Neural cell (in vitro differentiated cells): ENCODE data around the gene ILK. TPM values are rescaled to one million over a fixed set of nuclear protein-coding genes. Genes with fewer than 3 reads are reported as not detected.

Experiments used
- H2AFZ ChIP-seq: fragments of 200-600, 300-800 bp; sonication (generic), shearing (Covaris generic); 2 replicates; pipeline ENCODE4 v1.6.0; 2014; ENCODE audit warnings: low read depth, mild to moderate bottlenecking, antibody characterized with exemption, low read length, moderate library complexity
- H3F3A ChIP-seq: fragments of 200-600 bp; shearing (Covaris generic); 2 replicates; pipeline ENCODE4 v1.6.1; 2016; ENCODE audit warnings: mild to moderate bottlenecking, moderate library complexity, mixed read lengths, antibody characterized with exemption, low read length; ENCODE audit not compliant: insufficient read depth, poor library complexity, severe bottlenecking
- H3K27ac ChIP-seq: fragments of 200-600, 300-800 bp; sonication (generic), shearing (Covaris generic); 2 replicates; pipeline ENCODE4 v1.5.1; 2014; ENCODE audit warnings: mild to moderate bottlenecking, low read length, moderate library complexity
- H3K27me3 ChIP-seq: fragments of 300-800, 200-600 bp; sonication (generic), shearing (Covaris generic); 2 replicates; pipeline ENCODE4 v1.6.0; 2014; ENCODE audit warnings: mild to moderate bottlenecking, low read depth, low read length, moderate library complexity; ENCODE audit not compliant: insufficient read depth
- H3K36me3 ChIP-seq: fragments of 300-800, 200-600 bp; sonication (generic), shearing (Covaris generic); 2 replicates; pipeline ENCODE4 v1.5.1; 2014; ENCODE audit warnings: mild to moderate bottlenecking, antibody characterized with exemption, low read length, moderate library complexity; ENCODE audit not compliant: insufficient read depth
- H3K4me2 ChIP-seq: fragments of 300-800, 200-600 bp; sonication (generic), shearing (Covaris generic); 2 replicates; pipeline ENCODE4 v1.6.0; 2014; ENCODE audit warnings: mild to moderate bottlenecking, low read length
- H3K4me3 ChIP-seq: fragments of 300-800, 200-600 bp; sonication (generic), shearing (Covaris generic); 2 replicates; pipeline ENCODE4 v1.5.1; 2014; ENCODE audit warnings: mild to moderate bottlenecking, low read length, moderate library complexity
- H3K79me2 ChIP-seq: fragments of 200-600 bp; shearing (Covaris generic); replicated peaks from 2 replicates; pipeline ENCODE4 v1.6.0; 2014; ENCODE audit warnings: mild to moderate bottlenecking, low read length, moderate library complexity; ENCODE audit not compliant: insufficient read depth
- H3K9ac ChIP-seq: fragments of 300-800, 200-600 bp; sonication (generic), shearing (Covaris generic); 2 replicates; pipeline ENCODE4 v1.6.1; 2016; ENCODE audit warnings: mild to moderate bottlenecking, low read length, mixed read lengths
- H3K9me2 ChIP-seq: fragments of 200-600 bp; shearing (Covaris generic); 2 replicates; pipeline ENCODE4 v1.6.1; 2016; ENCODE audit warnings: mild to moderate bottlenecking, low read length, mixed read lengths; ENCODE audit not compliant: insufficient read depth
- H3K9me3 ChIP-seq: fragments of 200-600, 300-800 bp; sonication (generic), shearing (Covaris generic); 2 replicates; pipeline ENCODE4 v1.6.1; 2016; ENCODE audit warnings: mild to moderate bottlenecking, mixed run types, low read length, moderate library complexity, mixed read lengths
- H4K20me1 ChIP-seq: fragments of 200-600 bp; shearing (Covaris generic); 2 replicates; pipeline ENCODE4 v1.6.1; 2016; ENCODE audit warnings: mild to moderate bottlenecking, mixed run types; ENCODE audit not compliant: insufficient read depth
- CTCF ChIP-seq: fragments of 450-650 bp; IDR thresholded peaks from 2 replicates; pipeline ENCODE4 v1.5.1; 2014; ENCODE audit warnings: antibody characterized with exemption, mild to moderate bottlenecking, moderate library complexity; ENCODE audit not compliant: poor library complexity, severe bottlenecking
- EP300 ChIP-seq: fragments of 450-650 bp; conservative IDR thresholded peaks from 2 replicates; pipeline ENCODE4 v1.6.1; 2014; ENCODE audit warnings: antibody characterized with exemption, mild to moderate bottlenecking, moderate library complexity; ENCODE audit not compliant: poor library complexity, severe bottlenecking
- EZH2 ChIP-seq: fragments of 200-600, 300-800 bp; shearing (Covaris generic), sonication (generic); IDR thresholded peaks from 2 replicates; pipeline ENCODE4 v1.6.1; 2014; ENCODE audit warnings: antibody characterized with exemption, low read length, borderline replicate concordance, mild to moderate bottlenecking; ENCODE audit not compliant: insufficient read depth, poor library complexity, severe bottlenecking
- MXI1 ChIP-seq: fragments of 450-650 bp; conservative IDR thresholded peaks from 2 replicates; pipeline ENCODE4 v1.6.1; 2014; ENCODE audit warnings: antibody characterized with exemption, mild to moderate bottlenecking; ENCODE audit not compliant: poor library complexity, severe bottlenecking
- POLR2AphosphoS5 ChIP-seq: IDR thresholded peaks from 2 replicates; pipeline ENCODE4 v1.6.1; 2012
- RAD21 ChIP-seq: fragments of 450-650 bp; conservative IDR thresholded peaks from 2 replicates; pipeline ENCODE4 v1.6.1; 2014; ENCODE audit warnings: antibody characterized with exemption, mild to moderate bottlenecking, moderate library complexity
- REST ChIP-seq: IDR thresholded peaks from 2 replicates; pipeline ENCODE4 v1.6.1; 2012; ENCODE audit warnings: borderline replicate concordance
- SMC3 ChIP-seq: fragments of 450-650 bp; conservative IDR thresholded peaks from 2 replicates; pipeline ENCODE4 v1.6.1; 2014; ENCODE audit warnings: antibody characterized with exemption, mild to moderate bottlenecking, moderate library complexity; ENCODE audit not compliant: poor library complexity
- TAF1 ChIP-seq: IDR thresholded peaks from 2 replicates; pipeline ENCODE4 v1.6.1; 2012; ENCODE audit warnings: low read depth
- polyA plus RNA-seq: library from polyadenylated mRNA; depleted of rRNA; stranded (reverse); fragments of >200 nt; gene quantifications from 2 replicates; pipeline ENCODE4 v1.2.3, GENCODE V29; 2014

Gene ILK
- polyA plus RNA-seq, 1 donor from 2014 or later, result 68.8 TPM

DNA sequence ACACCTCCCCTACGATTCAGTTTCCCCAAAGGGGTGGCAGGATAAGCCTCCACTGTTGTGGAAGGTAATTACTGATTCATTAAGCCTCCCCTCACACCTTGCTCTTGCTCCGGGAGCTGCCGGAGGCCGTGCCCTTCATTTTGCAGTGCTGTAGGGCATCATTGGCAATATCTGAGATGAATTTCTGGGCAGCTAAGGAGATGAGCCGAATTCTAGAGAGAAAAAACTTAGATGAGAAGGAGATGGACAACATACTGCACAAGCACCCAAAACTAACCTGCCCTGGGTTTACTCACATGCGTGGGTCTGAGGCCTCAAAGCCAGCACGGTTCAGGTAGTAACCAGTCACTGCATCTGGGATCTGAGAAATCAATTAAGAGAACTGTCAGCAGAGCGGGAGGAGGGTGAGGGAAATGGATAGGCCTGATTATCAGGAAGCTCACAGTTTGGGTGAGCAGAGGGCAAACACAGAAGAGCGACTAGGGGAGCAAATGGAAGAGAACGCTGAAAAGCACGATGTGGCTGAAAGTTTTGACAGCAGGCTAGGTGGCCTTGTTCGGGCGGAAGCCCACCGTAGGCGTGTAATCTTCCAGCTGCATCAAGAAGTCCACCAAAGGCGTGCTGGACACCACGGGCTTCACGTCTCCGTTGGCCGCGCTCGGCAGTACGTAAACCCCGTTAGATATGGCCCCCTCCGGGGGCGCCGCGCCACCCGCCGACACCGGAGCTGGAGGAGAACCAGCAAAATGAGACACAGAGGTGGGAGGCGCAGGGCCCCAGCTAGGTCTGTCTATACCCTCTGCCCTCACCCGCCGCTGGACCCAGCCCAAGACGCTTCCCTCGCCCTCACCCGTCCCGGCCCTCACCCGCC is 7.8 kb downstream of the ILK start:
- TF ChIP-seq REST, result no peak
- no peak for TF ChIP-seq TAF1
- no peak for TF ChIP-seq POLR2AphosphoS5
- no peak for TF ChIP-seq CTCF
- TF ChIP-seq MXI1, result no peak
- TF ChIP-seq SMC3, result no peak
- no peak for TF ChIP-seq EP300
- no peak for TF ChIP-seq EZH2
- no peak for TF ChIP-seq RAD21
- no peaks in the 10 kb centered on the region for H3K9me2 ChIP-seq
- H3K9ac ChIP-seq, result peak overlapping the region; percentile 99
- H3K27ac ChIP-seq, result peak overlapping the region; percentile 66
- H3K36me3 ChIP-seq, result no peaks in the 10 kb centered on the region
- H4K20me1 ChIP-seq, result no peaks in the 10 kb centered on the region
- H3K27me3 ChIP-seq, result no peaks in the 10 kb centered on the region
- H2AFZ ChIP-seq, result no peak overlapping the region
- H3K4me3 ChIP-seq, result peak overlapping the region; percentile 96
- peak overlapping the region; percentile 47 for H3K4me2 ChIP-seq
- peaks cover 20% of the 10 kb centered on the region for H3K79me2 ChIP-seq
- H3K9me3 ChIP-seq, result no peaks in the 10 kb centered on the region
- H3F3A ChIP-seq, result peaks cover 4% of the 10 kb centered on the region

DNA sequence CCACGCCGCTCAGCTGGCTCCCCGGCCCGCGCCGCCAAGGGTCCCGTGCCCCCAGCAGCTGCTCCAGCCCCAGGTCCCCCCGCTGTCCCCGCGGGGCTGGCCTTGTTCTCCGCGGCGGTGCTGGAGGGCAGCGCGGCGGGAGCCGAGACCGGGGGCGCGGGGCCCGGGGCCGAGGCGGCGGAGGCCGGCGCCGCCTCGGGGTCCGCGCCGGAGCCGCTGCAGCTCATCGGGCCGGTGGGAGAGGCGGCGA is 8.3 kb downstream of the ILK start:
- Histone ChIP-seq H4K20me1 (no peaks in the 10 kb centered on the region), H3K79me2 (peaks cover 14% of the 10 kb centered on the region), H3K4me2 (peak overlapping the region; percentile 47), H3F3A (peaks cover 4% of the 10 kb centered on the region), H3K27me3 (no peaks in the 10 kb centered on the region), H3K9me2 (no peaks in the 10 kb centered on the region), H3K4me3 (peak overlapping the region; percentile 96), H3K36me3 (no peaks in the 10 kb centered on the region), H3K9me3 (no peaks in the 10 kb centered on the region), H3K27ac (peak overlapping the region; percentile 66), H2AFZ (no peak overlapping the region), H3K9ac (peak overlapping the region; percentile 99)
- no peak for TF ChIP-seq MXI1
- TF ChIP-seq POLR2AphosphoS5, result no peak
- no peak for TF ChIP-seq EP300
- TF ChIP-seq CTCF, result no peak
- TF ChIP-seq EZH2, result no peak
- no peak for TF ChIP-seq REST
- TF ChIP-seq RAD21, result no peak
- no peak for TF ChIP-seq TAF1
- no peak for TF ChIP-seq SMC3
